ENCODE data around the gene ALOX15B.

ALOX15B gene

DNA sequence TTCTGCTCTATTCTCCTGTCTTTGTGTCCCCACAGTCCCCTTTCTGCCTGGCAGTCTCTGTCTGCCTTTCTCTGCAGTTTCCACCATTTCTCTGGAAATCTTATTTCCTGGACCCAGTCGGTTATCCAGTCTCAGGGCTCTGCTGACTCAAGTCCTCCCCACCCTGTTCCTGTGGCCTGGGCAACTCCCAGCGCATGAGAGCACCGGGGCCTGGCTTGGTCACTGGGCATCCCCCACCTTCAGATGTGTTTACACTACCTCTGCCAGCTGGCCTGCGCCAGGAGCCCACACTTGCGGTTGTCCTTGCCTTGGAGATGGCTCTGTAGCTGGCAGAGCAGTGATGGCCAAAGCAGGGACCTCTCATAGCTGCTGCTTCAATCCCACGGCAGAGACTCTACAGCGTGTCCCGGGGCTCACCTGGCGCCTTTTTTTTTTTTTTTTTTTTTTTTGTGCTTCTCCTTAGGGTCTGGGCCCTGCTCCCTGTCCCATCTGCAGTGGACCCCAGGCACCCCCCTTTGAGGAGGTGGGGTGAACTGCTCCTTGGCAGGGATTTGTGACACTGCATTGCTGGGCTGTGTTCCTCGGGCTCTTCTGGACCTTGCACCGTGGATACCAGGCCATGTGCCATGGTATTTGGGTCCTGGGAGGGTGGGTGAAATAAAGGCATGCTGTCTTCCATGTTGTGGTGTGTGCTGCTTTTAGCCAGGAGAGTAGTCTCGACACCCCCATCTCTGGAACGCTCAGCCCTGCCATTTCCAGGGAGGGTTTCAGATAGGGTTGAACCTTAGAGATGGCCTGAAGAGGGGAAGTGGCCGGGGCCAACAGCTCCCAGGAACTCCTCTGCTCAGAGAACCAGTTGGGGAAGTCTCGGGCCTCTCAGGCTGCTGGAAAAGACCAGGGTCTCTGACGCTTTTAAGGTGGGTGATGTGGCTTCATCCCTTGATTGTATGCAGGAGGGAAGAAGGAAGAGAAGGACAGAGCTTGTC is 18.9 kb upstream of the ALOX15B start:
- H3K79me2 ChIP-seq (ENCODE audit: insufficient read depth, low read length) = no peaks in the 10 kb centered on the region
- H2AFZ ChIP-seq (ENCODE audit: low read depth, low read length, severe bottlenecking) = no peak overlapping the region
- H4K20me1 ChIP-seq (ENCODE audit: low read depth, low read length) = no peaks in the 10 kb centered on the region
- no peaks in the 10 kb centered on the region for H3F3A ChIP-seq (ENCODE audit: insufficient read depth)
- no peak overlapping the region for H3K9ac ChIP-seq (ENCODE audit: low read length)
- no peaks in the 10 kb centered on the region for H3K36me3 ChIP-seq (ENCODE audit: low read length)
- no peaks in the 10 kb centered on the region for H3K9me3 ChIP-seq (ENCODE audit: insufficient read depth, low read length)
- no peak overlapping the region for H3K4me3 ChIP-seq (ENCODE audit: insufficient read depth, low read length, poor library complexity, severe bottlenecking)
- no peak overlapping the region for H3K4me2 ChIP-seq (ENCODE audit: low read depth, low read length, poor library complexity, severe bottlenecking)
- TF ChIP-seq, protein P1, sequence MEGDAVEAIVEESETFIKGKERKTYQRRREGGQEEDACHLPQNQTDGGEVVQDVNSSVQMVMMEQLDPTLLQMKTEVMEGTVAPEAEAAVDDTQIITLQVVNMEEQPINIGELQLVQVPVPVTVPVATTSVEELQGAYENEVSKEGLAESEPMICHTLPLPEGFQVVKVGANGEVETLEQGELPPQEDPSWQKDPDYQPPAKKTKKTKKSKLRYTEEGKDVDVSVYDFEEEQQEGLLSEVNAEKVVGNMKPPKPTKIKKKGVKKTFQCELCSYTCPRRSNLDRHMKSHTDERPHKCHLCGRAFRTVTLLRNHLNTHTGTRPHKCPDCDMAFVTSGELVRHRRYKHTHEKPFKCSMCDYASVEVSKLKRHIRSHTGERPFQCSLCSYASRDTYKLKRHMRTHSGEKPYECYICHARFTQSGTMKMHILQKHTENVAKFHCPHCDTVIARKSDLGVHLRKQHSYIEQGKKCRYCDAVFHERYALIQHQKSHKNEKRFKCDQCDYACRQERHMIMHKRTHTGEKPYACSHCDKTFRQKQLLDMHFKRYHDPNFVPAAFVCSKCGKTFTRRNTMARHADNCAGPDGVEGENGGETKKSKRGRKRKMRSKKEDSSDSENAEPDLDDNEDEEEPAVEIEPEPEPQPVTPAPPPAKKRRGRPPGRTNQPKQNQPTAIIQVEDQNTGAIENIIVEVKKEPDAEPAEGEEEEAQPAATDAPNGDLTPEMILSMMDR (IDR thresholded peaks at IDR 0.05; ENCODE audit: insufficient read depth, low read length, poor library complexity, severe bottlenecking) = no peak
- no peak for TF ChIP-seq EZH2phosphoT487 (conservative IDR thresholded peaks at IDR 0.05; ENCODE audit: low read length)
- no peak overlapping the region for H3K27ac ChIP-seq (ENCODE audit: low read depth, low read length)
- H3K9me2 ChIP-seq (replicated peaks; ENCODE audit: insufficient read depth, low read length) = no peaks in the 10 kb centered on the region
- no peaks in the 10 kb centered on the region; the same call in 1 of the 2 replicates for H3K27me3 ChIP-seq (ENCODE audit: low read length)

DNA sequence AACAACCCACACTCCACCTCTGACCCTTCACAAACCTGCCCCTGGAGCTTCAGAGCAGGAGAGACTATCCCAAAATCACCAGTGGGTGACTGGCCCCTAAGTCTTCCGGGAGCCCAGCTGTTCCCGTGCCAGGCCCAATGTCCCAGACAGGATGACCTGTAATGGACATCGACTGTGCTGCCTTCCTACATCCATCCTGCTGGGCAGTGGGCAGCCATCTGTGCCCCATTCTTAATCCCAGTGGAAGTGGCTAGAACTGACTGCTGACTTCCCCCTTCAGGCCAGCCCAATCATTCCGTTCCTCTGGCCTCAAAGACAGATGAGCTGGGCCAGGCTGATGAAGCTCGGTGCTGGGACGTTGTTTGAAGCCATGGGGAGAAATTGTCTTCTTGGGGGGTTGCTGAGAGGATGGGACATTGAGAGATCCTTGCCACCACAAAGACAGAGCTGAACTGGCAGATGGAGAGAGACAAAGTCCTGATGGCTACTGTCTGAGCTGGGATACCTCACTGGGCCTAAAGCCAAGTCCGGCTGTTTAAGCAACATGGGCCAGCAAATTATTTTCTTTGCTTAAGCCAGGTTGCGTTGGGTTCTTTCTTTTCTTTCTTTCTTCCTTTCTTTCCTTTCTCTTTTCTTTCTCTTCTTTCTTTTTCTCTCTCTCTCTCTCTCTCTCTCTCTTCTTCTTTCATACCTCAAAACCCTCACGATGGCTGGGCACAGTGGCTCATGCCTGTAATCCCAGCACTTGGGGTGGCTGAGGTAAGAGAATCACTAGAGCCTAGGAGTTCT is 17.9 kb upstream of the ALOX15B start:
- Histone ChIP-seq H3F3A (ENCODE audit: insufficient read depth) (no peaks in the 10 kb centered on the region), H3K27ac (ENCODE audit: low read depth, low read length) (no peak overlapping the region), H4K20me1 (ENCODE audit: low read depth, low read length) (no peaks in the 10 kb centered on the region), H3K9me2 (replicated peaks; ENCODE audit: insufficient read depth, low read length) (no peaks in the 10 kb centered on the region), H2AFZ (ENCODE audit: low read depth, low read length, severe bottlenecking) (no peak overlapping the region), H3K4me2 (ENCODE audit: low read depth, low read length, poor library complexity, severe bottlenecking) (no peak overlapping the region), H3K9me3 (ENCODE audit: insufficient read depth, low read length) (no peaks in the 10 kb centered on the region), H3K27me3 (ENCODE audit: low read length) (no peaks in the 10 kb centered on the region; the same call in 1 of the 2 replicates), H3K36me3 (ENCODE audit: low read length) (no peaks in the 10 kb centered on the region), H3K4me3 (ENCODE audit: insufficient read depth, low read length, poor library complexity, severe bottlenecking) (no peak overlapping the region), H3K79me2 (ENCODE audit: insufficient read depth, low read length) (no peaks in the 10 kb centered on the region), H3K9ac (ENCODE audit: low read length) (no peak overlapping the region)
- TF ChIP-seq, protein P1 (IDR thresholded peaks at IDR 0.05; ENCODE audit: insufficient read depth, low read length, poor library complexity, severe bottlenecking) = no peak
- no peak for TF ChIP-seq EZH2phosphoT487 (conservative IDR thresholded peaks at IDR 0.05; ENCODE audit: low read length)

GRCh38 chr17:8021565-8022359 is 17.1 kb upstream of the ALOX15B start:
- Histone ChIP-seq H3K9ac (ENCODE audit: low read length) (no peak overlapping the region), H3K9me2 (replicated peaks; ENCODE audit: insufficient read depth, low read length) (no peaks in the 10 kb centered on the region), H3K4me3 (ENCODE audit: insufficient read depth, low read length, poor library complexity, severe bottlenecking) (no peak overlapping the region), H3K9me3 (ENCODE audit: insufficient read depth, low read length) (no peaks in the 10 kb centered on the region), H3F3A (ENCODE audit: insufficient read depth) (no peaks in the 10 kb centered on the region), H4K20me1 (ENCODE audit: low read depth, low read length) (no peaks in the 10 kb centered on the region), H3K4me2 (ENCODE audit: low read depth, low read length, poor library complexity, severe bottlenecking) (no peak overlapping the region), H3K79me2 (ENCODE audit: insufficient read depth, low read length) (no peaks in the 10 kb centered on the region), H3K27me3 (ENCODE audit: low read length) (no peaks in the 10 kb centered on the region; the same call in 1 of the 2 replicates), H2AFZ (ENCODE audit: low read depth, low read length, severe bottlenecking) (no peak overlapping the region), H3K36me3 (ENCODE audit: low read length) (no peaks in the 10 kb centered on the region), H3K27ac (ENCODE audit: low read depth, low read length) (no peak overlapping the region)
- no peak for TF ChIP-seq EZH2phosphoT487 (conservative IDR thresholded peaks at IDR 0.05; ENCODE audit: low read length)
- TF ChIP-seq, protein P1 (IDR thresholded peaks at IDR 0.05; ENCODE audit: insufficient read depth, low read length, poor library complexity, severe bottlenecking) = no peak
